ENCODE results near the gene ST8SIA1.

Gene ST8SIA1

GRCh38 chr12:22321018-22321605, 13.4 kb downstream of the ST8SIA1 start:
- Histone ChIP-seq H4K20me1 (ENCODE audit: low read depth, low read length) (no peaks in the 10 kb centered on the region), H3K4me3 (ENCODE audit: insufficient read depth, low read length, poor library complexity, severe bottlenecking) (no peak overlapping the region), H3K27me3 (ENCODE audit: low read length) (no peaks in the 10 kb centered on the region), H3K79me2 (ENCODE audit: insufficient read depth, low read length) (no peaks in the 10 kb centered on the region), H3K9ac (ENCODE audit: low read length) (no peak overlapping the region), H3K36me3 (ENCODE audit: low read length) (no peaks in the 10 kb centered on the region), H3K4me2 (ENCODE audit: low read depth, low read length, poor library complexity, severe bottlenecking) (no peak overlapping the region), H3K9me2 (replicated peaks; ENCODE audit: insufficient read depth, low read length) (no peaks in the 10 kb centered on the region), H3K9me3 (ENCODE audit: insufficient read depth, low read length) (no peaks in the 10 kb centered on the region), H2AFZ (ENCODE audit: low read depth, low read length, severe bottlenecking) (no peak overlapping the region), H3F3A (ENCODE audit: insufficient read depth) (no peaks in the 10 kb centered on the region), H3K27ac (ENCODE audit: low read depth, low read length) (no peak overlapping the region)
- TF ChIP-seq EZH2phosphoT487 (conservative IDR thresholded peaks at IDR 0.05; ENCODE audit: low read length) (no peak), CTCF (IDR thresholded peaks at IDR 0.05; ENCODE audit: insufficient read depth, low read length, poor library complexity, severe bottlenecking) (no peak)

GRCh38 chr12:22318108-22318737, 16.3 kb downstream of the ST8SIA1 start:
- Histone ChIP-seq H2AFZ (ENCODE audit: low read depth, low read length, severe bottlenecking) (no peak overlapping the region), H3K9me3 (ENCODE audit: insufficient read depth, low read length) (no peaks in the 10 kb centered on the region), H3K4me2 (ENCODE audit: low read depth, low read length, poor library complexity, severe bottlenecking) (no peak overlapping the region), H3F3A (ENCODE audit: insufficient read depth) (no peaks in the 10 kb centered on the region), H3K4me3 (ENCODE audit: insufficient read depth, low read length, poor library complexity, severe bottlenecking) (no peak overlapping the region), H3K36me3 (ENCODE audit: low read length) (no peaks in the 10 kb centered on the region), H3K9ac (ENCODE audit: low read length) (no peak overlapping the region), H4K20me1 (ENCODE audit: low read depth, low read length) (no peaks in the 10 kb centered on the region), H3K27ac (ENCODE audit: low read depth, low read length) (no peak overlapping the region), H3K9me2 (replicated peaks; ENCODE audit: insufficient read depth, low read length) (no peaks in the 10 kb centered on the region), H3K27me3 (ENCODE audit: low read length) (no peaks in the 10 kb centered on the region), H3K79me2 (ENCODE audit: insufficient read depth, low read length) (no peaks in the 10 kb centered on the region)
- TF ChIP-seq EZH2phosphoT487 (conservative IDR thresholded peaks at IDR 0.05; ENCODE audit: low read length), result no peak
- no peak for TF ChIP-seq CTCF (IDR thresholded peaks at IDR 0.05; ENCODE audit: insufficient read depth, low read length, poor library complexity, severe bottlenecking)

GRCh38 chr12:22313963-22314330, 20.6 kb downstream of the ST8SIA1 start:
- Histone ChIP-seq H3K27ac (ENCODE audit: low read depth, low read length) (no peak overlapping the region), H3K79me2 (ENCODE audit: insufficient read depth, low read length) (no peaks in the 10 kb centered on the region), H3K4me3 (ENCODE audit: insufficient read depth, low read length, poor library complexity, severe bottlenecking) (no peak overlapping the region), H3K9ac (ENCODE audit: low read length) (no peak overlapping the region), H4K20me1 (ENCODE audit: low read depth, low read length) (no peaks in the 10 kb centered on the region), H2AFZ (ENCODE audit: low read depth, low read length, severe bottlenecking) (no peak overlapping the region), H3K9me3 (ENCODE audit: insufficient read depth, low read length) (no peaks in the 10 kb centered on the region), H3K4me2 (ENCODE audit: low read depth, low read length, poor library complexity, severe bottlenecking) (no peak overlapping the region), H3K9me2 (replicated peaks; ENCODE audit: insufficient read depth, low read length) (no peaks in the 10 kb centered on the region), H3K27me3 (ENCODE audit: low read length) (no peaks in the 10 kb centered on the region), H3K36me3 (ENCODE audit: low read length) (no peaks in the 10 kb centered on the region), H3F3A (ENCODE audit: insufficient read depth) (no peaks in the 10 kb centered on the region)
- no peak for TF ChIP-seq CTCF (IDR thresholded peaks at IDR 0.05; ENCODE audit: insufficient read depth, low read length, poor library complexity, severe bottlenecking)
- TF ChIP-seq EZH2phosphoT487 (conservative IDR thresholded peaks at IDR 0.05; ENCODE audit: low read length), result no peak

All from SU-DHL-6 (cell line).